Measurements from ENCODE around the gene C4BPA.

DNA sequence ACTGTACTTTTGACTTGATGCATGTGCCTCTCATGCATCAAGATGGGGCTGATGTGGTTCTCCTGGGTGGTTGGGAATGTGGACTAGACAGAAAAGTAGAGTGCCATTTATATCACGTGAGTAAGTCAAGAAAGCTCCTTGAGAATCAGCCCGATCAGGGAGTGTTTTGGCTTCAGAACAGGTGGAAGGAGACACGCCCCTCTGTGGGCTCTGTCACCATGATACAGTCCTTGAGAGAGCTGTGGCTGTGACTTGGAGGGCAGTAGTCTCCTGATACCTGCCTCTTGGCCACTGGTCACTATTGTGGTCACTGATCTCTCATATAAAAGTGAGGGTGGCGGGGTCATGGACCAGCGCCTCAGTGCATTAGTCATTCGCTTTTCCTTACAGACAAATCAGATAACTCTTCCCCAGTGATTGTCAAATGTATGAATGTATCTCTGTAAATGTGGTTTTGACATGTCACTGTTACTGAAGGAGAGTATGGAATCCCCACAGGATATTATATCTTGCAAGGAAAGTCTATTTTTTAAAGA is 24.3 kb upstream of the C4BPA start:
- TF ChIP-seq POLR2AphosphoS5 (IDR thresholded peaks at IDR 0.05) (no peak), CTCF (IDR thresholded peaks at IDR 0.05) (no peak)

Measured in esophagus muscularis mucosa (tissue), 3 donors.